Keratinocyte (primary cell): ENCODE data around the gene C9orf153. TPM values are rescaled to one million over a fixed set of nuclear protein-coding genes. Genes with fewer than 3 reads are reported as not detected.

Experiments used
- DNase-seq: peaks from one replicate; pipeline ENCODE4 v3.0.0-alpha.2; 2011; ENCODE audit warnings: low read depth, missing footprints, low spot score
- FAIRE-seq: peaks from 2 replicates; lab custom pipeline; 2011; peaks lifted over from hg19 to GRCh38; lab: Jason Lieb, UNC
- H2AFZ ChIP-seq: 2 replicates; pipeline ENCODE4 v1.6.0; 2012; ENCODE audit warnings: low read length, control low read depth, inconsistent platforms; ENCODE audit not compliant: control insufficient read depth
- H3K27ac ChIP-seq: 2 replicates; pipeline ENCODE4 v1.5.1; 2011; ENCODE audit warnings: low read length; ENCODE audit not compliant: control insufficient read depth, insufficient read depth
- H3K27me3 ChIP-seq: 3 replicates; pipeline ENCODE4 v1.6.0; 2011; ENCODE audit warnings: low read length; ENCODE audit not compliant: control insufficient read depth, insufficient read depth; ENCODE audit errors: extremely low read depth
- H3K36me3 ChIP-seq, 2 experiments: 2 replicates in 1 of 2; 3 replicates in 1 of 2; pipeline ENCODE4 v1.5.1; 2011; ENCODE audit warnings: low read length in 2 of 2, mild to moderate bottlenecking in 1 of 2; ENCODE audit not compliant: control insufficient read depth in 2 of 2, insufficient read depth in 2 of 2; ENCODE audit errors: extremely low read depth in 1 of 2
- H3K4me1 ChIP-seq: 3 replicates; pipeline ENCODE4 v1.5.1; 2011; ENCODE audit warnings: low read length; ENCODE audit not compliant: control insufficient read depth, insufficient read depth; ENCODE audit errors: extremely low read depth
- H3K4me2 ChIP-seq: 3 replicates; pipeline ENCODE4 v1.6.0; 2011; ENCODE audit warnings: low read depth, low read length; ENCODE audit not compliant: control insufficient read depth, insufficient read depth; ENCODE audit errors: extremely low read depth
- H3K4me3 ChIP-seq, 3 experiments: fragments of 200-600 bp in 1 of 3; sonication (generic) in 1 of 3; 2 replicates in 2 of 3; 3 replicates in 1 of 3; pipeline ENCODE4 v1.5.1; 2011 to 2016; ENCODE audit warnings: low read length in 3 of 3, mild to moderate bottlenecking in 3 of 3, control low read depth in 2 of 3, inconsistent platforms in 1 of 3, low read depth in 1 of 3, mixed read lengths in 1 of 3, mixed run types in 1 of 3, moderate library complexity in 1 of 3; ENCODE audit not compliant: control insufficient read depth in 2 of 3, insufficient read depth in 2 of 3; ENCODE audit errors: extremely low read depth in 1 of 3
- H3K79me2 ChIP-seq: 2 replicates; pipeline ENCODE4 v1.6.0; 2012; ENCODE audit warnings: low read length; ENCODE audit not compliant: control insufficient read depth, insufficient read depth
- H3K9ac ChIP-seq: 3 replicates; pipeline ENCODE4 v1.6.0; 2011; ENCODE audit warnings: low read length; ENCODE audit not compliant: control insufficient read depth, insufficient read depth; ENCODE audit errors: extremely low read depth
- H3K9me1 ChIP-seq: 3 replicates; pipeline ENCODE4 v1.6.0; 2011; ENCODE audit warnings: low read length; ENCODE audit not compliant: control insufficient read depth, insufficient read depth; ENCODE audit errors: extremely low read depth
- H3K9me3 ChIP-seq: 2 replicates; pipeline ENCODE4 v1.5.1; 2012; ENCODE audit warnings: low read depth, low read length; ENCODE audit not compliant: control insufficient read depth
- H4K20me1 ChIP-seq: 3 replicates; pipeline ENCODE4 v1.6.0; 2011; ENCODE audit warnings: low read length; ENCODE audit not compliant: control insufficient read depth, insufficient read depth; ENCODE audit errors: extremely low read depth
- EZH2 ChIP-seq: IDR thresholded peaks from one replicate; pipeline ENCODE4 v1.6.1; 2012; ENCODE audit warnings: inconsistent platforms, mild to moderate bottlenecking, low read length, moderate library complexity
- dilution Hi-C: fragments of 300-500 bp; cut with MboI; formaldehyde crosslinking; loops from one replicate; pipeline ENCODE4 v1.7.0; 2020; ENCODE audit warnings: low sequenced_read_pairs; ENCODE audit not compliant: extremely low pct_ligation_motif_present
- polyA plus RNA-seq, 5 experiments: library from polyadenylated mRNA; depleted of rRNA in 3 of 5; stranded (reverse) in 3 of 5; stranded (forward) in 1 of 5; unstranded in 1 of 5; fragments of >200 nt; gene quantifications; 1 replicate in 1 of 5; 2 replicates in 3 of 5; 3 replicates in 1 of 5; pipeline versions ENCODE4 v1.2.1 to v1.2.3, GENCODE V29; 2011 to 2012; ENCODE audit warnings: missing spikeins in 2 of 5, low read depth in 1 of 5, low replicate concordance in 1 of 5
- TF ChIP-seq, protein P1 (sequence below), 3 experiments: IDR thresholded peaks in 1 of 3; conservative IDR thresholded peaks in 1 of 3; optimal IDR thresholded peaks in 1 of 3; 2 replicates in 2 of 3; 3 replicates in 1 of 3; pipeline versions ENCODE3 to v1.5.1; 2011; ENCODE audit warnings: low read length in 3 of 3, mild to moderate bottlenecking in 3 of 3, moderate library complexity in 2 of 3, control low read depth in 1 of 3, inconsistent platforms in 1 of 3; ENCODE audit not compliant: insufficient read depth in 2 of 3; ENCODE audit errors: extremely low read depth in 1 of 3

C9orf153 gene
- polyA plus RNA-seq, 1 donor (not counting 4 experiments of a cell fraction or from before 2014, with no cell fraction given): not detected

GRCh38 chr9:86277072-86277471 lies 17.6 kb upstream of the C9orf153 start:
- TF ChIP-seq, protein P1, sequence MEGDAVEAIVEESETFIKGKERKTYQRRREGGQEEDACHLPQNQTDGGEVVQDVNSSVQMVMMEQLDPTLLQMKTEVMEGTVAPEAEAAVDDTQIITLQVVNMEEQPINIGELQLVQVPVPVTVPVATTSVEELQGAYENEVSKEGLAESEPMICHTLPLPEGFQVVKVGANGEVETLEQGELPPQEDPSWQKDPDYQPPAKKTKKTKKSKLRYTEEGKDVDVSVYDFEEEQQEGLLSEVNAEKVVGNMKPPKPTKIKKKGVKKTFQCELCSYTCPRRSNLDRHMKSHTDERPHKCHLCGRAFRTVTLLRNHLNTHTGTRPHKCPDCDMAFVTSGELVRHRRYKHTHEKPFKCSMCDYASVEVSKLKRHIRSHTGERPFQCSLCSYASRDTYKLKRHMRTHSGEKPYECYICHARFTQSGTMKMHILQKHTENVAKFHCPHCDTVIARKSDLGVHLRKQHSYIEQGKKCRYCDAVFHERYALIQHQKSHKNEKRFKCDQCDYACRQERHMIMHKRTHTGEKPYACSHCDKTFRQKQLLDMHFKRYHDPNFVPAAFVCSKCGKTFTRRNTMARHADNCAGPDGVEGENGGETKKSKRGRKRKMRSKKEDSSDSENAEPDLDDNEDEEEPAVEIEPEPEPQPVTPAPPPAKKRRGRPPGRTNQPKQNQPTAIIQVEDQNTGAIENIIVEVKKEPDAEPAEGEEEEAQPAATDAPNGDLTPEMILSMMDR (optimal IDR thresholded peaks at IDR 0.05 in 1 of 3, IDR thresholded peaks at IDR 0.05 in 1 of 3, conservative IDR thresholded peaks at IDR 0.05 in 1 of 3; ENCODE audit: extremely low read depth in 1 of 3, insufficient read depth in 2 of 3, low read length in 3 of 3): no peak
- TF ChIP-seq EZH2: no peak
- FAIRE-seq (no peak), DNase-seq (no peak)
- Histone ChIP-seq H3K9me1 (peaks cover 3% of the 10 kb centered on the region), H4K20me1 (no peaks in the 10 kb centered on the region), H3K79me2 (peaks cover 42% of the 10 kb centered on the region), H3K4me3 (no peak overlapping the region), H3K27me3 (no peaks in the 10 kb centered on the region), H3K4me2 (no peak overlapping the region), H3K4me1 (peaks cover 4% of the 10 kb centered on the region), H3K9ac (no peak overlapping the region), H3K27ac (no peak overlapping the region), H3K36me3 (peaks cover 5 to 8% of the 10 kb centered on the region in 2 experiments), H2AFZ (no peak overlapping the region), H3K9me3 (no peaks in the 10 kb centered on the region)
- dilution Hi-C loops: no loop called here

DNA sequence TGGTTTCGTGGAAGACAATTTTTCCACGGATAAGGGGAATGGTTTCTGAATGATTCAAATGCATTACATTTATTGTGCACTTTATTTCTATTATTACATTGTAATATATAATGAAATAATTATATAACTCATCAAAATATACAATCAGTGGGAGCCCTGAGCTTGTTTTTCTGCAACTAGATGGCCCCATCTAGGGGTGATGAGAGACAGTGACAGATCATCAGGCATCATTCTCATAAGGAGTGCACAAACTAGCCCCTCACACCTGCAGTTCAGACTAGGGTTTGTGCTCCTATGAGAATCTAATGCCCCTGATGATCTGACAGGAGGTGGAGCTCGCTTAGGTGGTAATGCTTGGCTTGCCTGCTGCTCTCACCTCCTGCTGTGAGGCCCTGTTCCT lies 16.5 kb upstream of the C9orf153 start:
- no peak overlapping the region for H3K9ac ChIP-seq
- no peaks in the 10 kb centered on the region for H3K27me3 ChIP-seq
- no peak for DNase-seq
- peaks cover 3% of the 10 kb centered on the region for H3K9me1 ChIP-seq
- no peak overlapping the region for H2AFZ ChIP-seq
- H3K4me1 ChIP-seq: peaks cover 2% of the 10 kb centered on the region
- H4K20me1 ChIP-seq: no peaks in the 10 kb centered on the region
- H3K36me3 ChIP-seq: peaks cover 7 to 12% of the 10 kb centered on the region in 2 experiments
- no peak overlapping the region for H3K4me2 ChIP-seq
- no peak for FAIRE-seq
- dilution Hi-C loops: no loop called here
- H3K79me2 ChIP-seq: peaks cover 34% of the 10 kb centered on the region
- H3K4me3 ChIP-seq: no peak overlapping the region
- no peaks in the 10 kb centered on the region for H3K9me3 ChIP-seq
- H3K27ac ChIP-seq: no peak overlapping the region
- no peak for TF ChIP-seq EZH2
- TF ChIP-seq, protein P1 (optimal IDR thresholded peaks at IDR 0.05 in 1 of 3, IDR thresholded peaks at IDR 0.05 in 1 of 3, conservative IDR thresholded peaks at IDR 0.05 in 1 of 3; ENCODE audit: extremely low read depth in 1 of 3, insufficient read depth in 2 of 3, low read length in 3 of 3): peak in 2 of 3 experiments; percentile 6 to 21
